ENCODE results near the gene CARNS1. TPM values are rescaled to one million over a fixed set of nuclear protein-coding genes. Genes with fewer than 3 reads are reported as not detected.
A peak's percentile ranks its signal among the peaks of the same experiment; 100 is the strongest.

CARNS1 gene
- total and polyA plus RNA-seq, 4 donors, result 0.05 to 0.19 (median 0.10) TPM

GRCh38 chr11:67420147-67420645, 4.7 kb downstream of the CARNS1 start:
- Histone ChIP-seq H3K27ac (ENCODE audit: low read depth in 1 of 2, low read length in 2 of 2) (peak overlapping the region; percentile 92 to 94), H3K4me1 (ENCODE audit: control insufficient read depth in 4 of 4, insufficient read depth in 4 of 4, low read length in 3 of 4) (peaks cover 21 to 34% (median 27%) of the 10 kb centered on the region in 4 donors), H3K36me3 (ENCODE audit: control insufficient read depth in 4 of 4, insufficient read depth in 3 of 4, low read depth in 1 of 4, low read length in 3 of 4) (no peaks in the 10 kb centered on the region), H3K9ac (ENCODE audit: low read depth in 1 of 2, low read length in 2 of 2) (peak overlapping the region in 1 of 2 donors; percentile 39), H3K9me3 (ENCODE audit: control insufficient read depth in 4 of 4, low read length in 3 of 4) (no peaks in the 10 kb centered on the region), H3K4me3 (ENCODE audit: low read depth in 1 of 3, low read length in 3 of 3) (peak overlapping the region in 2 of 3 donors; percentile 58 to 76), H3K27me3 (ENCODE audit: control insufficient read depth in 4 of 4, insufficient read depth in 4 of 4, low read length in 3 of 4) (no peaks in the 10 kb centered on the region)
- TF ChIP-seq SP1 (IDR thresholded peaks at IDR 0.05) (no peak), CTCF (IDR thresholded peaks at IDR 0.05; ENCODE audit: low read depth, low read length, missing input control) (no peak), HNF4G (IDR thresholded peaks at IDR 0.05) (no peak), YY1 (IDR thresholded peaks at IDR 0.05) (no peak), HNF4A (conservative IDR thresholded peaks at IDR 0.05) (no peak)
- DNase-seq (ENCODE audit: low spot score), result no peak
- 38% methylated on average over 15 of the region's 15 CpGs for WGBS

- Histone ChIP-seq H3K9me3 (ENCODE audit: control insufficient read depth in 4 of 4, low read length in 3 of 4) (no peaks in the 10 kb centered on the region), H3K27me3 (ENCODE audit: control insufficient read depth in 4 of 4, insufficient read depth in 4 of 4, low read length in 3 of 4) (no peaks in the 10 kb centered on the region), H3K9ac (ENCODE audit: low read depth in 1 of 2, low read length in 2 of 2) (peak overlapping the region in 1 of 2 donors; percentile 39), H3K4me3 (ENCODE audit: low read depth in 1 of 3, low read length in 3 of 3) (peak overlapping the region; percentile 26 to 76 (median 58)), H3K36me3 (ENCODE audit: control insufficient read depth in 4 of 4, insufficient read depth in 3 of 4, low read depth in 1 of 4, low read length in 3 of 4) (no peaks in the 10 kb centered on the region), H3K4me1 (ENCODE audit: control insufficient read depth in 4 of 4, insufficient read depth in 4 of 4, low read length in 3 of 4) (peaks cover 19 to 34% (median 26%) of the 10 kb centered on the region in 4 donors), H3K27ac (ENCODE audit: low read depth in 1 of 2, low read length in 2 of 2) (peak overlapping the region; percentile 92 to 94)
- TF ChIP-seq SP1 (IDR thresholded peaks at IDR 0.05), result peak; percentile 46
- TF ChIP-seq RAD21 (IDR thresholded peaks at IDR 0.05), result peak in 1 of 2 donors; percentile 3
- peak; percentile 26 for TF ChIP-seq FOXA1 (IDR thresholded peaks at IDR 0.05)
- no peak for TF ChIP-seq CTCF (IDR thresholded peaks at IDR 0.05; ENCODE audit: low read depth, low read length, missing input control)
- no peak for TF ChIP-seq FOXA2 (IDR thresholded peaks at IDR 0.05)
- WGBS, result under 1% methylated on average over 97 of the region's 97 CpGs
- peak; percentile 100 for DNase-seq (ENCODE audit: low spot score)
Measured at GRCh38 chr11:67420646-67421429, 5.4 kb downstream of the CARNS1 start.

GRCh38 chr11:67421430-67422031, 6.1 kb downstream of the CARNS1 start:
- 71% methylated on average over 22 of the region's 22 CpGs for WGBS
- H3K27me3 ChIP-seq (ENCODE audit: control insufficient read depth in 4 of 4, insufficient read depth in 4 of 4, low read length in 3 of 4), result no peaks in the 10 kb centered on the region
- H3K27ac ChIP-seq (ENCODE audit: low read depth in 1 of 2, low read length in 2 of 2), result peak overlapping the region in 1 of 2 donors; percentile 94
- H3K9ac ChIP-seq (ENCODE audit: low read depth in 1 of 2, low read length in 2 of 2), result no peak overlapping the region
- peak overlapping the region in 1 of 3 donors; percentile 20 for H3K4me3 ChIP-seq (ENCODE audit: low read depth in 1 of 3, low read length in 3 of 3)
- no peak for DNase-seq (ENCODE audit: low spot score)
- no peaks in the 10 kb centered on the region for H3K36me3 ChIP-seq (ENCODE audit: control insufficient read depth in 4 of 4, insufficient read depth in 3 of 4, low read depth in 1 of 4, low read length in 3 of 4)
- no peaks in the 10 kb centered on the region for H3K9me3 ChIP-seq (ENCODE audit: control insufficient read depth in 4 of 4, low read length in 3 of 4)
- peaks cover 19 to 34% (median 25%) of the 10 kb centered on the region in 4 donors for H3K4me1 ChIP-seq (ENCODE audit: control insufficient read depth in 4 of 4, insufficient read depth in 4 of 4, low read length in 3 of 4)
- no peak for TF ChIP-seq TAF1 (conservative IDR thresholded peaks at IDR 0.05)
- TF ChIP-seq RXRA (IDR thresholded peaks at IDR 0.05), result no peak
- TF ChIP-seq CTCF (IDR thresholded peaks at IDR 0.05; ENCODE audit: low read depth, low read length, missing input control), result no peak
- no peak for TF ChIP-seq REST (IDR thresholded peaks at IDR 0.05)
- TF ChIP-seq HNF4A (conservative IDR thresholded peaks at IDR 0.05), result no peak
- no peak for TF ChIP-seq YY1 (IDR thresholded peaks at IDR 0.05)
- TF ChIP-seq GABPA (IDR thresholded peaks at IDR 0.05 in 1 of 2, conservative IDR thresholded peaks at IDR 0.05 in 1 of 2), result no peak
- no peak for TF ChIP-seq FOXA1 (IDR thresholded peaks at IDR 0.05)
- no peak for TF ChIP-seq JUND (IDR thresholded peaks at IDR 0.05)
- TF ChIP-seq SP1 (IDR thresholded peaks at IDR 0.05), result no peak
- no peak for TF ChIP-seq NR2F2 (IDR thresholded peaks at IDR 0.05)

Data from liver (tissue), 9 donors.